IPS-20b (cell line): ENCODE results near the gene SHOC2.

Source experiments
- H3K27ac ChIP-seq: one replicate; pipeline ENCODE4 v1.5.1; 2013; ENCODE audit warnings: low read length
- H3K27me3 ChIP-seq: 2 replicates; pipeline ENCODE4 v1.6.1; 2013; ENCODE audit warnings: mild to moderate bottlenecking, low read length, inconsistent platforms; ENCODE audit not compliant: insufficient read depth
- H3K36me3 ChIP-seq: 2 replicates; pipeline ENCODE4 v1.6.1; 2013; ENCODE audit warnings: low read depth, mild to moderate bottlenecking, inconsistent platforms, low read length, moderate library complexity; ENCODE audit not compliant: insufficient read depth
- H3K4me1 ChIP-seq: 2 replicates; pipeline ENCODE4 v1.6.1; 2013; ENCODE audit warnings: mild to moderate bottlenecking, control low read depth, inconsistent platforms, low read length, moderate library complexity; ENCODE audit not compliant: insufficient read depth
- H3K4me3 ChIP-seq: 2 replicates; pipeline ENCODE4 v1.5.1; 2013; ENCODE audit warnings: mild to moderate bottlenecking, low read length, inconsistent platforms
- H3K9ac ChIP-seq: 2 replicates; pipeline ENCODE4 v1.6.1; 2013; ENCODE audit warnings: low read depth, mild to moderate bottlenecking, inconsistent platforms, low read length, moderate library complexity
- H3K9me3 ChIP-seq: 2 replicates; pipeline ENCODE4 v1.6.1; 2013; ENCODE audit warnings: mild to moderate bottlenecking, low read depth, low read length, inconsistent platforms; ENCODE audit not compliant: insufficient read depth

SHOC2 gene

GRCh38 chr10:111034598-111035310, 115.3 kb downstream of the SHOC2 start:
- H3K4me1 ChIP-seq = no peaks in the 10 kb centered on the region
- no peak overlapping the region for H3K4me3 ChIP-seq
- no peaks in the 10 kb centered on the region for H3K27me3 ChIP-seq
- peaks cover 26% of the 10 kb centered on the region for H3K9me3 ChIP-seq
- H3K9ac ChIP-seq = no peak overlapping the region
- no peaks in the 10 kb centered on the region for H3K36me3 ChIP-seq
- no peak overlapping the region for H3K27ac ChIP-seq

DNA sequence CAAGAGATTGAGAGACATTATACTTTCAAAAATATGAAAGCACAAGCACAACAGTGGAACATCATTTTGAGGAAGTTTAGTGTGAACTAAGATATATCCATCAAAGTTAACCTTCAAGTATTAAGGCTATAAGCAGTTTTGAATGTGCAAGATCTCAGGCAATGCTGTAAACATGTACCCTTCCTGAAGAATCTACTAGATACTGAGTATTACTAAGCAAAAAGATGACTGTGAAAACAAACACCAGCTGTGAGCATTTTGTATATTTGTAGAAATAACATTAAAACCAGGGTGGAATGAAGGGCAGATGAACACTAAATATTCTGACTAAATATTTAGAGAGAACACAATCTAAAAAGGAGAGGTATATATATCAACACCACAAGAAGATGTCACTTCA, 116.1 kb downstream of the SHOC2 start:
- no peak overlapping the region for H3K27ac ChIP-seq
- H3K9ac ChIP-seq = no peak overlapping the region
- H3K9me3 ChIP-seq = peaks cover 29% of the 10 kb centered on the region
- no peaks in the 10 kb centered on the region for H3K36me3 ChIP-seq
- H3K4me3 ChIP-seq = no peak overlapping the region
- no peaks in the 10 kb centered on the region for H3K27me3 ChIP-seq
- H3K4me1 ChIP-seq = no peaks in the 10 kb centered on the region

- no peak overlapping the region for H3K4me3 ChIP-seq
- no peaks in the 10 kb centered on the region for H3K36me3 ChIP-seq
- no peaks in the 10 kb centered on the region for H3K4me1 ChIP-seq
- no peak overlapping the region for H3K27ac ChIP-seq
- no peaks in the 10 kb centered on the region for H3K27me3 ChIP-seq
- no peak overlapping the region for H3K9ac ChIP-seq
- peaks cover 43% of the 10 kb centered on the region for H3K9me3 ChIP-seq
Measured at GRCh38 chr10:111037858-111038257, 118.5 kb downstream of the SHOC2 start.

- no peaks in the 10 kb centered on the region for H3K27me3 ChIP-seq
- H3K4me1 ChIP-seq = no peaks in the 10 kb centered on the region
- H3K9me3 ChIP-seq = peaks cover 44% of the 10 kb centered on the region
Measured at GRCh38 chr10:111039522-111039921, 120.1 kb downstream of the SHOC2 start.

GRCh38 chr10:111057006-111057405, 137.6 kb downstream of the SHOC2 start:
- Histone ChIP-seq H3K36me3 (no peaks in the 10 kb centered on the region), H3K4me1 (no peaks in the 10 kb centered on the region), H3K4me3 (no peak overlapping the region), H3K27me3 (no peaks in the 10 kb centered on the region), H3K9me3 (peaks cover 13% of the 10 kb centered on the region), H3K27ac (no peak overlapping the region), H3K9ac (no peak overlapping the region)

More at GRCh38 chr10:111039522-111039921, 120.1 kb downstream of the SHOC2 start:
- H3K36me3 ChIP-seq = no peaks in the 10 kb centered on the region
- no peak overlapping the region for H3K9ac ChIP-seq
- H3K4me3 ChIP-seq = no peak overlapping the region
- H3K27ac ChIP-seq = no peak overlapping the region
